DND-41 (cell line): Measurements from ENCODE around the gene MTURN.

Experiments
- ATAC-seq: fragments of 200-7000 bp; cut with Tn5 transposase; 3 replicates; pipeline ENCODE4 v1.9.1; 2021; ENCODE audit warnings: low read depth; ENCODE audit not compliant: insufficient read depth
- DNase-seq: peaks from one replicate; pipeline ENCODE4 v3.0.0-alpha.2; 2020
- H2AFZ ChIP-seq: 2 replicates; pipeline ENCODE4 v1.6.0; 2012; ENCODE audit warnings: low read depth, low read length
- H3K27ac ChIP-seq: 2 replicates; pipeline ENCODE4 v1.5.1; 2012; ENCODE audit warnings: low read length, inconsistent platforms
- H3K27me3 ChIP-seq: fragments of 200-600 bp; sonication (generic); 2 replicates; pipeline ENCODE4 v1.6.0; 2012; ENCODE audit warnings: low read length, mild to moderate bottlenecking, inconsistent platforms; ENCODE audit not compliant: insufficient read depth, poor library complexity
- H3K36me3 ChIP-seq: 2 replicates; pipeline ENCODE4 v1.5.1; 2012; ENCODE audit warnings: low read length, inconsistent platforms; ENCODE audit not compliant: insufficient read depth
- H3K4me1 ChIP-seq: 2 replicates; pipeline ENCODE4 v1.5.1; 2012; ENCODE audit warnings: mild to moderate bottlenecking, low read length; ENCODE audit not compliant: insufficient read depth
- H3K4me2 ChIP-seq: 2 replicates; pipeline ENCODE4 v1.6.0; 2012; ENCODE audit warnings: mild to moderate bottlenecking, moderate library complexity, low read length, inconsistent platforms; ENCODE audit not compliant: insufficient read depth
- H3K4me3 ChIP-seq, 2 experiments: fragments of 200-600 bp in 1 of 2; shearing (Covaris generic) in 1 of 2; 2 replicates each; pipeline ENCODE4 v1.5.1; 2012 to 2016; ENCODE audit warnings: inconsistent platforms in 2 of 2, low read length in 2 of 2, mild to moderate bottlenecking in 2 of 2, low read depth in 1 of 2, moderate library complexity in 1 of 2
- H3K79me2 ChIP-seq: 2 replicates; pipeline ENCODE4 v1.6.0; 2012; ENCODE audit warnings: low read length, inconsistent platforms; ENCODE audit not compliant: insufficient read depth
- H3K9ac ChIP-seq: 2 replicates; pipeline ENCODE4 v1.6.0; 2012; ENCODE audit warnings: low read depth, mild to moderate bottlenecking, inconsistent platforms, low read length, moderate library complexity
- H3K9me3 ChIP-seq: 2 replicates; pipeline ENCODE4 v1.5.1; 2012; ENCODE audit warnings: low read length, moderate library complexity, mild to moderate bottlenecking, inconsistent platforms; ENCODE audit not compliant: insufficient read depth, severe bottlenecking
- H4K20me1 ChIP-seq: 2 replicates; pipeline ENCODE4 v1.6.0; 2012; ENCODE audit warnings: low read length; ENCODE audit not compliant: insufficient read depth
- EZH2 ChIP-seq: IDR thresholded peaks from 3 replicates; pipeline ENCODE4 v1.6.1; 2012; ENCODE audit warnings: borderline replicate concordance, low read depth, mild to moderate bottlenecking, moderate library complexity, low read length, inconsistent platforms; ENCODE audit not compliant: severe bottlenecking
- TF ChIP-seq, protein P1 (sequence below): IDR thresholded peaks from 2 replicates; pipeline ENCODE4 v1.5.1; 2012; ENCODE audit warnings: borderline replicate concordance, low read length, moderate library complexity, mild to moderate bottlenecking; ENCODE audit not compliant: poor library complexity, severe bottlenecking; ENCODE audit errors: extremely low read depth

MTURN gene

DNA sequence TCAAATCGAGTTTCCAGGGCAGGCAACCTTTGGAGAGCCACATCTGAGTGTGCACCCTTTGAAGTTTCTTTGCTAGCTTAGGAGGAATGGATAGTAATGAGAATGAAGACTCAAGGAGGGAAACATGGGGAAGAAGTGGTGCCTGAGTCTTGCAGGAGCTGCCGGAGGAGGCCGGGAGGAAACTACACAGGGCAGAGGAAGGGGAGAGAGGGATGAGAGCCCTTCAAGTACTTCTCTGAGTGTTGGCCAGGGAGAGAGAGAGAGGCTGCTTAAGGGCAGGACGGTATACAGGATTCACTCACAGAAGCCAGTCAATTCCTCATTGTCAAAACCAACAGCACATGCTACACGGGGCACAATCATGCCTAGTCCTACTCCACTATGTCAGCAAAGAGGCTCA, 75.2 kb downstream of the MTURN start:
- no peak for DNase-seq
- no peaks in the 10 kb centered on the region for H4K20me1 ChIP-seq
- H3K4me2 ChIP-seq = no peak overlapping the region

More for the DNA sequence above, 75.2 kb downstream of the MTURN start:
- TF ChIP-seq, protein P1, sequence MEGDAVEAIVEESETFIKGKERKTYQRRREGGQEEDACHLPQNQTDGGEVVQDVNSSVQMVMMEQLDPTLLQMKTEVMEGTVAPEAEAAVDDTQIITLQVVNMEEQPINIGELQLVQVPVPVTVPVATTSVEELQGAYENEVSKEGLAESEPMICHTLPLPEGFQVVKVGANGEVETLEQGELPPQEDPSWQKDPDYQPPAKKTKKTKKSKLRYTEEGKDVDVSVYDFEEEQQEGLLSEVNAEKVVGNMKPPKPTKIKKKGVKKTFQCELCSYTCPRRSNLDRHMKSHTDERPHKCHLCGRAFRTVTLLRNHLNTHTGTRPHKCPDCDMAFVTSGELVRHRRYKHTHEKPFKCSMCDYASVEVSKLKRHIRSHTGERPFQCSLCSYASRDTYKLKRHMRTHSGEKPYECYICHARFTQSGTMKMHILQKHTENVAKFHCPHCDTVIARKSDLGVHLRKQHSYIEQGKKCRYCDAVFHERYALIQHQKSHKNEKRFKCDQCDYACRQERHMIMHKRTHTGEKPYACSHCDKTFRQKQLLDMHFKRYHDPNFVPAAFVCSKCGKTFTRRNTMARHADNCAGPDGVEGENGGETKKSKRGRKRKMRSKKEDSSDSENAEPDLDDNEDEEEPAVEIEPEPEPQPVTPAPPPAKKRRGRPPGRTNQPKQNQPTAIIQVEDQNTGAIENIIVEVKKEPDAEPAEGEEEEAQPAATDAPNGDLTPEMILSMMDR = no peak
- TF ChIP-seq EZH2 = no peak
- Histone ChIP-seq H3K9me3 (no peaks in the 10 kb centered on the region), H3K79me2 (no peaks in the 10 kb centered on the region), H3K27ac (no peak overlapping the region), H3K4me3 (no peak overlapping the region), H3K27me3 (peaks cover 3% of the 10 kb centered on the region), H2AFZ (no peak overlapping the region), H3K36me3 (no peaks in the 10 kb centered on the region), H3K9ac (no peak overlapping the region), H3K4me1 (no peaks in the 10 kb centered on the region)
- no peak for ATAC-seq
